Measurements from ENCODE around the gene PTPRD.
"Not testable (repeated sequence)": the region's sequence is repeated elsewhere in the genome, so short reads cannot be mapped to it uniquely, and the experiment has no call there.

The PTPRD gene

DNA sequence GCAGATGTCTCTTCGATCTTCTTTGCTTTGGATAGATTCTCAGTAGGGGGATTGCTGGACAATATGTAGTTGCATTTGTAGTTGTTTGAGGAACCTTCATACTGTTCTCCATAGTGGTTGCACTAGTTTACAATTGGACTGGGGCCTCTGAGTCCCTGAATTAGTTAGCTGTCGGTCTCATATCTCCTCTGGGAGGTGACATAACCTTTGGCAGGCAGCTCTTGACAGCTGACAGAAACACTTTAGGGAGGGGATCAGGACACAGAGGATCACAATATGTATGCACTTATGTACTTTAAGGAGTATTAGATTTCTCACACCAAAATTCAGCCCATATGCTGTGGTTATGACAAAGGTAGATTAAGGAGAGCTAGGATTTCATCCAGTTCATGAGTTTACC is 1533.3 kb downstream of the PTPRD start:
- Histone ChIP-seq H3K4me3 (no peak overlapping the region), H3K36me3 (ENCODE audit: insufficient read depth, low read length) (no peaks in the 10 kb centered on the region), H3K9me3 (ENCODE audit: low read depth, low read length) (no peaks in the 10 kb centered on the region), H3K27ac (no peak overlapping the region), H3K9ac (ENCODE audit: insufficient read length) (no peak overlapping the region)
- DNase-seq (ENCODE audit: low read depth, low spot score) = no peak
- TF ChIP-seq FOXP2 (optimal IDR thresholded peaks at IDR 0.05; ENCODE audit: control extremely low read depth, extremely low read length, insufficient read depth) (no peak), POLR2AphosphoS5 (IDR thresholded peaks at IDR 0.05; ENCODE audit: borderline replicate concordance, low read depth, low read length) (no peak), EZH2 (IDR thresholded peaks at IDR 0.05) (no peak)

DNA sequence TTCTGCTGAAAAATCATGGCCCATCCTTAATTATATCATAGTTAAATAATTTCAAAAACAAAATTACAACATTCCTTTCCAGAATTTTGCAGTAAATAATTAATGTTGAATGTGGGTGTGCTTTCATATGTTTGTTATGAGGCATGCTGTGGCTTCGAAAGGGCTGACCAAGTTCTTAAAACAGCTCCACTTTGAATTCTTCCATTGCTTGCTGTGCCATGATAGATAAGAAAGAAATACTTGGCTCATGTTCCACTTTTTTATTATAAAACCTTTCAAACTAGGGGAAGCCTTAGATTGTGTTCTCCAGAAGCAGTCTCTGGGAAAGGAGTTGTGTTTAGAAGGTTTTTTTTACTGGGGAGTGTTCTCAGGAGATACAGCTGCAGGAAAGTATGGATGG is 1534.5 kb downstream of the PTPRD start:
- TF ChIP-seq EZH2 (IDR thresholded peaks at IDR 0.05) (no peak), FOXP2 (optimal IDR thresholded peaks at IDR 0.05; ENCODE audit: control extremely low read depth, extremely low read length, insufficient read depth) (no peak), POLR2AphosphoS5 (IDR thresholded peaks at IDR 0.05; ENCODE audit: borderline replicate concordance, low read depth, low read length) (no peak)
- Histone ChIP-seq H3K9ac (ENCODE audit: insufficient read length) (no peak overlapping the region), H3K9me3 (ENCODE audit: low read depth, low read length) (no peaks in the 10 kb centered on the region), H3K27ac (no peak overlapping the region), H3K36me3 (ENCODE audit: insufficient read depth, low read length) (no peaks in the 10 kb centered on the region), H3K4me3 (no peak overlapping the region)
- no peak for DNase-seq (ENCODE audit: low read depth, low spot score)

GRCh38 chr9:9061627-9062026 is 1551.2 kb downstream of the PTPRD start:
- H3K9me3 ChIP-seq (ENCODE audit: low read depth, low read length) = no peaks in the 10 kb centered on the region
- H3K4me3 ChIP-seq = no peak overlapping the region
- no peak overlapping the region for H3K9ac ChIP-seq (ENCODE audit: insufficient read length)
- no peaks in the 10 kb centered on the region for H3K36me3 ChIP-seq (ENCODE audit: insufficient read depth, low read length)
- H3K27ac ChIP-seq = no peak overlapping the region
- DNase-seq (ENCODE audit: low read depth, low spot score) = no peak
- no peak for TF ChIP-seq FOXP2 (optimal IDR thresholded peaks at IDR 0.05; ENCODE audit: control extremely low read depth, extremely low read length, insufficient read depth)
- no peak for TF ChIP-seq EZH2 (IDR thresholded peaks at IDR 0.05)
- no peak for TF ChIP-seq POLR2AphosphoS5 (IDR thresholded peaks at IDR 0.05; ENCODE audit: borderline replicate concordance, low read depth, low read length)

DNA sequence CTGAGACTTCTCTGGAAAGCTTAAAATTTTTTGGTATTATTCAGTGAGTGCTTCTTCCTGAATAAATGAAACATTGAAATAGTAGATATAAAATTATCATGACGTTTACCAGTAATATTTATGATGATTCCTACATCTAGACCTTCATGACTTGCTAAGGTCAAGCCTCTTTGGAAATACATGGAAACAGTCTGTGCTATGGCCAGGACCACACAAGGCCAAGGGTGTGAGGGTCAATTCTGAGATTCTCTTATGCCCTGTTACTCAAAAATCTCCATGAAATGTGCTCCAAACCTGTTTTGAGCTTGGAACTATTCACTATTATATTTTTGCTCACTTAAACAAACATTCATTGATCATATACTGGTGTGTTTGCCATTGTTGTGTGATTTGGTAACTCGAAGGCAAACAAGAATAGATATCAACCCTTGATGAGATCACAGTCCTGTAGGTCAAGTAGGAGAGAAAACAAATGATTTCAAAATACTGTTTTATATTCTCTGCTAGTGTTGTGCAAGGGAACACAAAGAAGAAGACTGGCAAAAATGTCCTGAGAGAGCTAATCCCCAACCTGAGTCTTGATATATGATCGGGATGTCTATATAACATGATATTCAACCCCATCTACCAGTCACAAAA is 1558.3 kb downstream of the PTPRD start:
- no peak for DNase-seq (ENCODE audit: low read depth, low spot score)

GRCh38 chr9:9045572-9045971 is 1567.2 kb downstream of the PTPRD start:
- no peaks in the 10 kb centered on the region for H3K36me3 ChIP-seq (ENCODE audit: insufficient read depth, low read length)
- no peak for DNase-seq (ENCODE audit: low read depth, low spot score)
- no peak overlapping the region for H3K9ac ChIP-seq (ENCODE audit: insufficient read length)
- no peak overlapping the region for H3K27ac ChIP-seq
- H3K9me3 ChIP-seq (ENCODE audit: low read depth, low read length) = no peaks in the 10 kb centered on the region
- no peak for TF ChIP-seq EZH2 (IDR thresholded peaks at IDR 0.05)
- no peak for TF ChIP-seq POLR2AphosphoS5 (IDR thresholded peaks at IDR 0.05; ENCODE audit: borderline replicate concordance, low read depth, low read length)
- no peak for TF ChIP-seq FOXP2 (optimal IDR thresholded peaks at IDR 0.05; ENCODE audit: control extremely low read depth, extremely low read length, insufficient read depth)
- H3K4me3 ChIP-seq = no peak overlapping the region

More for the DNA sequence above, 1558.3 kb downstream of the PTPRD start:
- H3K4me3 ChIP-seq = no peak overlapping the region
- no peak overlapping the region for H3K27ac ChIP-seq
- H3K9ac ChIP-seq (ENCODE audit: insufficient read length) = no peak overlapping the region
- H3K36me3 ChIP-seq (ENCODE audit: insufficient read depth, low read length) = no peaks in the 10 kb centered on the region
- H3K9me3 ChIP-seq (ENCODE audit: low read depth, low read length) = no peaks in the 10 kb centered on the region
- TF ChIP-seq EZH2 (IDR thresholded peaks at IDR 0.05) (no peak), POLR2AphosphoS5 (IDR thresholded peaks at IDR 0.05; ENCODE audit: borderline replicate concordance, low read depth, low read length) (no peak), FOXP2 (optimal IDR thresholded peaks at IDR 0.05; ENCODE audit: control extremely low read depth, extremely low read length, insufficient read depth) (no peak)

DNA sequence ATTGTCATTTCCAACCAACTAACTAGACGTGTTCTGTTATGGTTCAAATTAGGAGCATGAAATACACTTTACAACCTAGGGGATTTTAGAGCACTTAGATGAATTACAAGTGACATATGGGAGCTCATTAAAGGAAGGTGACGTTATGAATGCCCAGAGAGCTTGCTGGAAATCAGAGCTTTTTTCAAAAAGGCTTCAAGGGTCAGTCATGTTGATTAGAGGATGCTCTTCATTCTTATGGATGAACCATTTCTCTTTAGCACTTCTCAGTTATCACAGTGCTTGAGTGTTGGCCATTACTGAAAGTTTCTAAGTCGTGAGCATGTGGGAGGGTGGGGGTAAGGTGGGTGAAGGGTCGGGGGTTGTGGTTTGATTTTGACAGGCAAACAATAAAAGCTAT is 1567.7 kb downstream of the PTPRD start:
- TF ChIP-seq EZH2 (IDR thresholded peaks at IDR 0.05) (no peak), FOXP2 (optimal IDR thresholded peaks at IDR 0.05; ENCODE audit: control extremely low read depth, extremely low read length, insufficient read depth) (no peak), POLR2AphosphoS5 (IDR thresholded peaks at IDR 0.05; ENCODE audit: borderline replicate concordance, low read depth, low read length) (no peak)
- Histone ChIP-seq H3K4me3 (no peak overlapping the region), H3K9ac (ENCODE audit: insufficient read length) (no peak overlapping the region), H3K9me3 (ENCODE audit: low read depth, low read length) (no peaks in the 10 kb centered on the region), H3K27ac (no peak overlapping the region), H3K36me3 (ENCODE audit: insufficient read depth, low read length) (no peaks in the 10 kb centered on the region)
- no peak for DNase-seq (ENCODE audit: low read depth, low spot score)

DNA sequence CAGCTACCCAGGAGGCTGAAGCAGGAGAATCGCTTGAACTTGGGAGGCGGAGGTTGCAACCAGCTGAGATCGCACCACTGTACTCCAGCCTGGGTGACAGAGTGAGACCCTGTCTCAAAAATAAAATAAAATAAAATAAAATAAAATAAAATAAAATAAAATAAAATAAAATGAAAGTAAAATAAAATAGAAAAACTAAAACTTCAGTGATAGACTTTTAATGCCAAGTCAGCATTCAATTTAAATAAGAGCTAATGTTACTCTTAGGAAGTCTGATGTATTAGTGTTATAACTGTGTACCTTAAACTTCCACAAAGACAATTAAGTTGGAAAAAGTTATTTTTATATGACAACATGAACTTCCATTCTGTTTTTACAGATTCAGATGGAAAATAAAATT is 1569.0 kb downstream of the PTPRD start:
- H3K4me3 ChIP-seq; H3K9ac ChIP-seq (ENCODE audit: insufficient read length); H3K9me3 ChIP-seq (ENCODE audit: low read depth, low read length); DNase-seq (ENCODE audit: low read depth, low spot score); H3K36me3 ChIP-seq (ENCODE audit: insufficient read depth, low read length); H3K27ac ChIP-seq: not testable (repeated sequence)

- H3K9me3 ChIP-seq (ENCODE audit: low read depth, low read length) = no peaks in the 10 kb centered on the region
- no peak overlapping the region for H3K9ac ChIP-seq (ENCODE audit: insufficient read length)
- H3K36me3 ChIP-seq (ENCODE audit: insufficient read depth, low read length) = no peaks in the 10 kb centered on the region
- H3K4me3 ChIP-seq = no peak overlapping the region
- TF ChIP-seq EZH2 (IDR thresholded peaks at IDR 0.05) = no peak
- DNase-seq (ENCODE audit: low read depth, low spot score) = no peak
- H3K27ac ChIP-seq = no peak overlapping the region
Observed at GRCh38 chr9:9041756-9042155, 1571.0 kb downstream of the PTPRD start.

- DNase-seq (ENCODE audit: low read depth, low spot score) = no peak
- H3K9me3 ChIP-seq (ENCODE audit: low read depth, low read length) = no peaks in the 10 kb centered on the region
- H3K36me3 ChIP-seq (ENCODE audit: insufficient read depth, low read length) = no peaks in the 10 kb centered on the region
- H3K27ac ChIP-seq = no peak overlapping the region
- no peak for TF ChIP-seq FOXP2 (optimal IDR thresholded peaks at IDR 0.05; ENCODE audit: control extremely low read depth, extremely low read length, insufficient read depth)
- no peak for TF ChIP-seq EZH2 (IDR thresholded peaks at IDR 0.05)
- TF ChIP-seq POLR2AphosphoS5 (IDR thresholded peaks at IDR 0.05; ENCODE audit: borderline replicate concordance, low read depth, low read length) = no peak
- H3K4me3 ChIP-seq = no peak overlapping the region
- no peak overlapping the region for H3K9ac ChIP-seq (ENCODE audit: insufficient read length)
Observed at GRCh38 chr9:9033022-9033421, 1579.8 kb downstream of the PTPRD start.
